GM18511 (cell line): ENCODE results near the gene CNIH2.

Experiments
- ATAC-seq: cut with Tn5 transposase; IDR thresholded peaks from one replicate; pipeline ENCODE4 v1.9.1; 2021; ENCODE audit warnings: mild to moderate bottlenecking, moderate library complexity; ENCODE audit not compliant: unreplicated experiment

The CNIH2 gene

DNA sequence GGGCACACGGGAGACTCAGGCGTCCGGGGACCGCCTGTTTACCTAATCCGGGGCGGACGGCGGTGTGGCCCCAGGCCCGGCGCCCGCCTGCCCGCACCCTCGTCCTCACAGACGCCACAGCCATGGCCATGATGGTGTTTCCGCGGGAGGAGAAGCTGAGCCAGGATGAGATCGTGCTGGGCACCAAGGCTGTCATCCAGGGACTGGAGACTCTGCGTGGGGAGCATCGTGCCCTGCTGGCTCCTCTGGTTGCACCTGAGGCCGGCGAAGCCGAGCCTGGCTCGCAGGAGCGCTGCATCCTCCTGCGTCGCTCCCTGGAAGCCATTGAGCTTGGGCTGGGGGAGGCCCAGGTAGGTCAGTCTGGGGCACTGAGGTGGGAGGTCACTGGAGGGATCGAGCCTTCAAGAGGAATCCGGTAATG lies 19.5 kb upstream of the CNIH2 start:
- no peak for ATAC-seq

DNA sequence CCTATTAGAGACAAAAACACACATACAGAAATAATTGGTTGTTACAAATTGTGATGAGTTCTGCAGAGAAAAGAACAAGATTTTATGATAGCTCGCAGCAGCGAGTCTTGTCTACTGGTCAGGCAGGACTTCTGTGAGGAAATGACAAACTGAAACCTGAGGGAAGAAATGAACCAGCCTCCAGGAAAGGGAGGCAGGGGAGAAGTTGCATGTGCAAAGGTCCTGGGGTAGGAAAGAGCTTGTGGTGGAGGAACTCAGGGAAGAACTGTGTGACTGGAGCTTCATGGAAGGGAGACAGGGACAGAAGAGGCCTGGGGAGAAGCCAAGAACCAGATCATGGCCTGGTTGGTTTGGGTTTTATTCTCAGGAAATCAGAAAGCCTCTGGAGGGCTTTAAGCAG lies 18.8 kb upstream of the CNIH2 start:
- ATAC-seq = no peak

DNA sequence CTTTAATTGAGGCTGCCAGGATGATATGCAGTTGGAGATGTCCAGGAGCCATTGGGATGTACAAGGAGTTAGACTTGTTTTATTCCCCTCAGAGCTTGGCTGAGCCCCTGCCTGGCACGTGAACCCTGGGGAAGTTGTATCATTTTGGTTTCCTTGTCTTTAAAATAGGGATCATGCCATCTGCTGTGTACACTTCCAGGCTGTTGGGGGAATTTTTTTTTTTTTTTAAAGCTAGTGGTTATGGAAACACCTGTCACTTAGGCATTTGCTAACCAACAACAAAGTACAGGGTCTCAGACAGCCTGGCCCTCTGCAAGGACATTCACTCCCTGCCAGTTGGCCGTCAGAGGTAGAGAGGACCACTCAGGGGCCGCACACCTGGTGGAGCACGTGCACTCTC lies 18.0 kb upstream of the CNIH2 start:
- no peak for ATAC-seq

DNA sequence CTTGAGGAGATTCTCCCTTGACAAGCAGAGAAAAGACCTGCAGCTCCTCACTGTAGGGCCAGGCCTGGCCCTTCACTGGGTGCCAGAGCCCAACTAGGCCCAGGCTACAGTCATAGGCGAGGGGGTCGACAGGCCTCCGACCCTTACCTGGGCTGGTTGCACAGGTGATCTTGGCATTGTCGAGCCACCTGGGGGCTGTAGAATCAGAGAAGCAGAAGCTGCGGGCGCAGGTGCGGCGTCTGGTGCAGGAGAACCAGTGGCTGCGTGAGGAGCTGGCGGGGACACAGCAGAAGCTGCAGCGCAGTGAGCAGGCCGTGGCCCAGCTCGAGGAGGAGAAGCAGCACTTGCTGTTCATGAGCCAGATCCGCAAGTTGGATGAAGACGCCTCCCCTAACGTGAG lies 16.4 kb upstream of the CNIH2 start:
- no peak for ATAC-seq

DNA sequence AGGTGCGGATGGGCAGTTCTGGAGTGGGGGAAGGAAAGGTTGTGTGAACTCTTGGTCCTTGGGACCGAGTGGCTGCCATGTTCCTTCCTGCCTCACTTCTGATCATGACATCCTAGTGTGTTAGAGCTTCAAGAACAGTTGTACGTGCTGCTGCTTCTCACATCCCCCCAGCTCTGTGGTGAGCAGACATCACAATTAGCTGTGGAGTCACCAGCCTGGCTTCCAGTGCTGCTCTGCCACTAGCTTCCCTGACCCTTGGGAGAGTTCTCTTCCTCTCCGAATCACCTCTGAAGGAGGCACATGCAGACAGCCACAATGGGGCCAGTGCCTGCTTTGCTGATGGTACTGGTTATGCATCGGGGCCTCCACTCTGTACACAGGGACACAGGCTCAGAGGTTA lies 15.8 kb upstream of the CNIH2 start:
- no peak for ATAC-seq

DNA sequence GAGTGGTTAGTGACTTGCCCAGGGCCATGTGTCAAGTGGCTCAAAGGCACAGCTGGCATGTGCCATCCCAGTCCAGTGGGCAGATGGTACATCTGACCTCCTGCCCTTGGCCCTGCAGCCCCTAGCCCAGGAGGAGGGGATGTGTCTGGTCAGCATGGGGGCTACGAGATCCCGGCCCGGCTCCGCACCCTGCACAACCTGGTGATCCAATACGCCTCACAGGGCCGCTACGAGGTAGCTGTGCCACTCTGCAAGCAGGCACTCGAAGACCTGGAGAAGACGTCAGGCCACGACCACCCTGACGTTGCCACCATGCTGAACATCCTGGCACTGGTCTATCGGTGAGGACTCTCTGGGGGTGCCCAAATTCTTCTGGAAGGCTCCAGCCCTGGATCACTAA lies 15.3 kb upstream of the CNIH2 start:
- no peak for ATAC-seq

DNA sequence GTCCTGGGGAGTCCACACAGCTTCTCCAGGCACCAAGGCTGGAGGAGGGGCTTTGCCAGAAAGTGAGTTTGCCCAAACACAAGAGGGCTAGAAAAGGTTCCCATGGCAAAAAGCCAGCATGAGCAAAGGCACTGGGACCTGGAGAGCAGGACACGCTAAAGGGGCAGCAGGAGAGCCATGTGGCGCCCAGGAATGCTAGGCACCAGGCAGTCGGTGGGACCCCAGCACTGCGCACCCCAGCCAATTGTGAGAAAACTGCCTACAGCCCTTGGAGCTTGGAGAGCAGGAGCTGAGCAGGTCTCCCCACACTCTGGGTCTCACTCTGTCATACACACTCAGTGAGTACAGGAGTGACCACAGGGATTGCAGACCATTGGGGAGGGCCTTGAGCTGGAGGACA lies 14.7 kb upstream of the CNIH2 start:
- no peak for ATAC-seq

DNA sequence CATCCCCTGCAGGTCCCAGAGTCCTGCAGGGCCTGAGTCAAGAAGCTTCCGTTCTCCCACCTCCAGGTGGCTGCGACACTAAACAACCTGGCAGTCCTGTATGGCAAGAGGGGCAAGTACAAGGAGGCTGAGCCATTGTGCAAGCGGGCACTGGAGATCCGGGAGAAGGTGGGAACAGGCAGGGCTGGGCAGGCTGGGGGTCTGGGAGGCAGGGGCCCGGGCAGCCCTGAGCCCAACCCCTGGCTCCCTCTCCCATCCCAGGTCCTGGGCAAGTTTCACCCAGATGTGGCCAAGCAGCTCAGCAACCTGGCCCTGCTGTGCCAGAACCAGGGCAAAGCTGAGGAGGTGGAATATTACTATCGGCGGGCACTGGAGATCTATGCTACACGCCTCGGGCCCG lies 14.2 kb upstream of the CNIH2 start:
- no peak for ATAC-seq

DNA sequence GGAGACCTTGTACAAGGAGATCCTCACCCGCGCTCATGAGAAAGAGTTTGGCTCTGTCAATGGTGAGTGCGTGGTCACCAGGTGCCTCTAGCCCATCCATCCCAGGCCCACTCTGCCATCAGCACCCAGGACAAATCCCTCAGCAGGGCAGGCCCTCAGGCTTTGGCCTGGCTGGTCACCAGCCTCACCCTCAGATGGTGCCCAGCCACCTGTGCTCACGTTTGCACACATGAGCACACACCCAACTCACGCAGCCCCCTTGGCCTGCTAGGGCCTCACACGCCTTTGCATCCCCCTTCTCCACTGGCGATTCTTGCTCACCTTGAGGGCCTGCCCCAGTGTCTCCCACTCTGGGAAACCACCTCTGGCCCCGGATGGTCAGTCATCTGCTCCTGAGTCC lies 13.6 kb upstream of the CNIH2 start:
- no peak for ATAC-seq

DNA sequence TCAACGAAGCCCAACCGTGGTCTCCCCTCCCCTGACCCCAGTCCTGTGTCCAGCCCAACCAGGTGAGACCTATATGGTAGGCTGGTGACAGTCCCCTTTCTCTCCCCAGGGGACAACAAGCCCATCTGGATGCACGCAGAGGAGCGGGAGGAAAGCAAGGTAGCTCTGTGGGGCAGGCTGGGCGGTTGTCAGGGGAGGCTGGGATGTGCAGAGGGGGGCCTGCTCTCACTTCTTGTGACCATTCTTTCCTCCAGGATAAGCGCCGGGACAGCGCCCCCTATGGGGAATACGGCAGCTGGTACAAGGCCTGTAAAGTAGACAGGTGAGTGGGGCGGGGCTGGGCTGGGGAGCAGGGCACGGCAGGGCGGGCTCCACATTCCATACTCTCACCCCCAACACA lies 13.1 kb upstream of the CNIH2 start:
- no peak for ATAC-seq

DNA sequence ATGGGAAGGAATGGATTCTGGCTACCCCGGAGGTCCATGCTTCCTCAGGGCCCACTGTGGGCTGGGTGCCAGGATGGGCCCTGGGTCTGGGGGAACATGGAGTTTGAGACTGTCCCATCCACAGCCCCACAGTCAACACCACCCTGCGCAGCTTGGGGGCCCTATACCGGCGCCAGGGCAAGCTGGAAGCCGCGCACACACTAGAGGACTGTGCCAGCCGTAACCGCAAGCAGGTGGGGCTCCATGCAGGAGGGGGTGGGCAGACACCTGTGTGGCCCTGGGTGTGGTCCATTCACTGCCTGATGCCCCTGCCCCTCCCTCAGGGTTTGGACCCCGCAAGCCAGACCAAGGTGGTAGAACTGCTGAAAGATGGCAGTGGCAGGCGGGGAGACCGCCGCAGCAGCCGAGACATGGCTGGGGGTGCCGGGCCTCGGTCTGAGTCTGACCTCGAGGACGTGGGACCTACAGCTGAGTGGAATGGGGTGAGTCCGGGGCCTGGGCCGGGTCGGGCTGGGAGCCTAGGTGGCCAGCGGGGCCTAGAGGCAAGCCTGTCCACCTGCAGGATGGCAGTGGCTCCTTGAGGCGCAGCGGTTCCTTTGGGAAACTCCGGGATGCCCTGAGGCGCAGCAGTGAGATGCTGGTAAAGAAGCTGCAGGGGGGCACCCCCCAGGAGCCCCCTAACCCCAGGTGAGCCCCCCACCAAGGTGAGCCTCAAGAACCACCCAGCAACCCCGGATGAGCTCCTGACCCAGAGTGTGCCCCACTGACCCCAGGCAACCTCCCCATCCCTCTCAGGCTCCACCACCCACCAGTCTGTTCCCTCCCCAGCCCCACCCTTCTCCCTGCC lies 12.2 kb upstream of the CNIH2 start:
- ATAC-seq = no peak

DNA sequence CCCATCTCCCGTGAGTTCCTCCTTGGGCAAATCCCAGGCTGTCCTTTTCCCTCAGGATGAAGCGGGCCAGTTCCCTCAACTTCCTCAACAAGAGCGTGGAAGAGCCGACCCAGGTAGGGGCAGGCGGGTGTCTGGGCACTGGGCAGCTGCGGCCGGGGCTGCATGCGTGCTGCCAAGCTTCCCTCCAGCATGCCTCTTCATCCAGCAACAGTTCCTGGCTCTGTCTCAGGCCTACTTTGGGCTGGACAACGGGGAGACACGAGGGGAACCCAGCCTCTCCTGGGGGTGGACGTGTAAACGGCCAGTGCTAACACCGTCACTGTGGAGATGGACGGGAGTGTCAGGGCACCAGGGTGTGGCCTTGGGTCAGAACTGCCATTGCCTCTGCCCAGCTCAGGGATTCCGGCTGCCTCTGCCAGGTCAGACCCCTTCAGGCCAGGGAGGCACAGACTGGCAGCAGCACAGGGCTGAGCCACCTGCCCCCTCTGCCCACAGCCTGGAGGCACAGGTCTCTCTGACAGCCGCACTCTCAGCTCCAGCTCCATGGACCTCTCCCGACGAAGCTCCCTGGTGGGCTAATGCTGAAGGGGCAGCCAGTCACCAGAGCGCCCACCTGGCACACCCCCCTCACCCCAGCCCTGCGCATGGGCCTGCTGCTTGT lies 11.5 kb upstream of the CNIH2 start:
- ATAC-seq = no peak

DNA sequence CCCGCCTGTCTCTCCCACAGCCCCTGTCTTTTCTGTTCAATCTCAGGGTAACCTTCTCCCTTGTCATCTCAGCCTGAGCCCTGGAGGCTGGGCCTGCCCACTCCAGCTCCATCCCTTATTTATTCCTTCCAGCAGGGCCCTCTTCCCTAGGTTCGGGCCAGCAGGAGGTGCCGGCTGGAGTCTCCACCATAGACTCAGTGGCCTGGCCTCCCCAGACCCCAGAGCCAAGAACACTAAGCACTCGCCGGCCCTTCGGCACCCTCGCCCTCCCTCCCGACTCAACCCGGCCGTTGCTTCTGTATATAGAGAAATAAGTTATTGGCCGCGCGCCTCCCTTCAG lies 11.0 kb upstream of the CNIH2 start:
- no peak for ATAC-seq

DNA sequence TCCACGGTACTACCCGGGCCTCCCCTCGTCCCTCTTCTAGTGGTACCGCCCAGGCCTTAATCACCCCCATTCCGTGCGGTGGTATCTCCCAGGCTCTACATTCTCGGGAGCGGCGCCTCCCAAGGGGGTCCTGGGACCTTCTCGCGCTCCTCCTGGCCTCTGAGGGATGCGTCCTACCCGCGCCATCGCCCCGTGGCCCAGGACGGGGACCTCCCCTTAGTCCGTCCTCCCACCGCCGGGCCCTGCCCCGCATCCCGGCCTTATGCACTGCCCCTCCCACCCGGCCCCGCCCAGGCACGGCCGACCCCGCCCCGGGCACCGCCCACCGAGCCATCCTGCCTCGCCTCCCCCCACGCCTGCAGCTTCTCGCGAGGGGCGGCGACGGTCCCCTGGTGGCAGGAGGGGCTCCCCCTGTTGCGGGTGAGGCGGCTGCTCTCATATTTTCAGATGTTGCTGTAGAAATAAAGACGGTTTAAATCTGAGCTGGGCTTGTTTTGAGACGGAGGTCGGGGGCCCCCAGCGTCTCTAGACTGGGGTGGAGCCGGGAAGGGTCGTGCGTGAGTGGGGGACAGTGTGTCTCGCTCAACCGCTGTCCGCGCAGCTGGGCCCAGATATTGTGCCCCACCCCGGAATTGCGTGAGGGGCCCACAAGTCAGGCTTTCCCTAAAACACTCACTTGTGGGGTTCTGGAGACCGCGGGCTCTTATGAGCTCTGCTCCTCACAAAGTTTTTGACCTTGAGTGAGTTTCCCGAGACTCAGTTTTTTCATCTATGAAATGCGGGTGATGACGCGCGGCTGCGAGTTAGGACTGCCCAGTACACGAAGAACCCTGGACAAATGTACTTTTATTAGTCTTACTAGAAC lies 10.4 kb upstream of the CNIH2 start:
- ATAC-seq = peak; percentile 58

DNA sequence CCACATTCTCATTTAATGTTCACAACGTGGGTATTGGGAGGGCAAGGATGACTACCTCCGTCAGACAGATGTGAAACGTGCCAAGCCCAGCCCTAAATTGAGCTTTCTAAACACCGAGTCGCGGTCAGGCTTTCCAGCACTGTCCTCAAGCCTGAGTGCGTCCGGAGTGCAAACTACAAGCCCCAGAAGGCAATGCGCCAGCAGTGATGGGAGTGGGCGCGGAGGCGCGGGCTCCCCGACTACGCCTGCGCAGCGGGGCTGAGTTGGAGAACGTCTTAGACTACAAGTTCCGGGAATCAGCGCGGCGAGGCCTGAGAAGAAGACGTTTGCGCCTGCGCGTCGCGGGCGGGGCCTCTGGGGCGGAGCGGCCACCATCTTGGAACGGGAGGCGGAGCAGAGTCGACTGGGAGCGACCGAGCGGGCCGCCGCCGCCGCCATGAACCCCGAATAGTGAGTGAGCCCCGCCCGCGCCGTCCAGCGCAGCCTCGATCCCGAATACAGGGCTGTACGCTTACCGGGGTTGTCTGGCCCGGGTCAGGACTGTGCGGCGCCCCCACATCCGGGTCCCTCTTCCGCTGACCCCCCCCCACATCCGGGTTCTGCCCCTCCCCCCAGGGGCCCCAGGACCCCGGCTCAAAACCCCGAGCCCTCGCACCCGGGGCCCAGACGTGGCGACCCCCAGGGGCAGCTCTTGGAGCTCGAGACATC lies 9.6 kb upstream of the CNIH2 start, which contains the start of gene RAB1B:
Gene RAB1B, plus strand, starts transcription at position 396 of the 708 bp plus-strand sequence. Its CDS starts 41 bp downstream, at position 437.
- peak; percentile 77 for ATAC-seq

DNA sequence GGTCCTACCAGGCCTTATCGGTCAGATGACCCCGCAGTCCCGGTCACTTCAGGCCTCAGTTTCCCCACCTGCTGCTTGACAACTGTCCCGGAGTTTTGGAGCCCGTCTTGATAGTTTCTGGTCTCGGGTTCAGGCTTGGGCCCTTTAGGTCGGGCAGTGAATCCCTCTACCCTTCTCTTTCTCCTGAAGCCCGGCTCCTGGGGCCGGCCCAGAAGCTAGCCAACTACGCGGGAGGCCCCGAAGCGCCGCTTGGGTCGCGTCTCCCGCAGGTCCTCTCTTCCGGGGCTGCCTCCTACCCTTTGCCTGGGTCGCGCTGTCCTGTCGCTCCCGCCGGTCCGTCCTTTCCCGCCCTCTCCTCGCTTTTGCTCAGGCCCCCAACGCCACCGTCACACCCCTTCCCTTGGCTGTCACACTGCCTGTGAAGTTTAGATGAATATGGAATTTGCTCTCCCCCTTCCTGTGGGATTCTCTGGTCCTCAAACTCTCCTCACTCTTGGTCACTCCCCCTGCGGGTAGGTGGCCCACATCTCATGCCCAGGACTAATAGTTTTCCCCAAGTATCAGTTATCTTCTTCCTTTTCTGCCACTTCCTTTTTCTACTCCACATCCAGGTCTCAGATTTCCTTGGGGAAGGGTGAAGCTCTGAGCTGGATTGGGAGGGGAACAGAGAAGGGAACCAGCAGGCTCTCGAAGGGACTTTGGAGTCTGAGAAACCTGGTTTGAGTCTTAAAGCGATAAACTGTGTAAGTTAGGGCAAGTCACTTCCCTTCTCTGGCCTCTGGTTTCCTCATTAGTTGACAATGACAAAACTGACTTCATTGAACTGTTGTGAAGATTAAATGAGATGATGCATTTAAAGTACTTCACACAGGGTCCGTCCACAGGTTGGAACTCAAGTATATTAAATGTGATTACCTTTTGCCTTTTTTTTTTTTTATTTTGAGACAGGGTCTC lies 8.7 kb upstream of the CNIH2 start:
- ATAC-seq = no peak

DNA sequence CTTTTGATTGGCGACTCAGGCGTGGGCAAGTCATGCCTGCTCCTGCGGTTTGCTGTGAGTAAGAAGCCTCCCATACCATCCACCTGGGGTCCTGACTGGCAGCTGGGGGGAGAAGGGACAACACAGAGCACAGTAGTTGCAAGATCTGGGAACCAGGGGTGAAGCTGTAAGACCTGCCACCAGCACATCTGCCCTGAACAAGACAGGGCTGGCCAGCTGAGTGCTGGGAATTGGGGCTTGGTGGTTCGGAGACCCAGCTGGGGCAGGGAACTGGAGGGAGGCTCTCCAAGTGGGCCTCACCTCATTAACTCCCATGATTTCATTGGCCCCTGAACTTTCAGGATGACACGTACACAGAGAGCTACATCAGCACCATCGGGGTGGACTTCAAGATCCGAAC lies 6.2 kb upstream of the CNIH2 start:
- ATAC-seq = no peak

DNA sequence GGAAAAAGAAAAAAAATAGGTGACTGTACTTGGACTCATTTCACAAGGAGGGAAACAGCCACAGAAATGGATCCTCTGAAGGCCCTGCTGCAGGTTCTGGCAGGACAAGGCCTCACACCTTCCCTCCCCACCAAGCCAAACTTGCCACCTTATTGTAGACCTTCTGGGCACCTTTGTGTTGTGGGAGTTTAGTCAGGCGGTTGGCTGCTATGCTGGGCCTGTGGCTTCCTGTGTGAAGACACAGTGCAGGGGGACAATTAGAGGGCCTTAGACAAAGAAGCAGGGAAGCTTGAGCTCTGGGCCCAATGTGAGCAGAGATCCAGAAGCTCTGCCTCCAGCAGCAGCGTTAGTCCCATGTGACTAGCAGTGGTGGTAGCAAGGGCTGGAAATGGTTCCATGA lies 5.4 kb upstream of the CNIH2 start:
- no peak for ATAC-seq

DNA sequence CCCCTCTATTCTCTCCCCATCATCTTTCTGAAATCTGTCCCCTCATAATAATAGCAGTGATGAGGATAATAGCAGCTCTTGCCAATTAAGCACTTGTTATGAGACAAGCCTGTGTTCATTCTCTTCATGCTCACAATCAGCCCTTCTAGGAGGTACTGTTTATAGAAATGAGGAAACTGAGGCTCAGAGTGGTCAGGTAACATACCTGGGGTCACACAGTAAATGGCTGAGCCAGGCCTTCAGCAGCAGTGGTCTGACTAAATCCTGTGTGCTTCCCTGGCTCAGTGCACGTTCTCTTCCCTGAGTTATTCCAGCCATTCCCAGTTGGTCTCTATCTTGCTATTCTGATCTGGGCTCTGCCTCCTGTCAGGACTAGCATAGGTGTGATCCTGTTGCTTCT lies 3.8 kb upstream of the CNIH2 start:
- no peak for ATAC-seq

DNA sequence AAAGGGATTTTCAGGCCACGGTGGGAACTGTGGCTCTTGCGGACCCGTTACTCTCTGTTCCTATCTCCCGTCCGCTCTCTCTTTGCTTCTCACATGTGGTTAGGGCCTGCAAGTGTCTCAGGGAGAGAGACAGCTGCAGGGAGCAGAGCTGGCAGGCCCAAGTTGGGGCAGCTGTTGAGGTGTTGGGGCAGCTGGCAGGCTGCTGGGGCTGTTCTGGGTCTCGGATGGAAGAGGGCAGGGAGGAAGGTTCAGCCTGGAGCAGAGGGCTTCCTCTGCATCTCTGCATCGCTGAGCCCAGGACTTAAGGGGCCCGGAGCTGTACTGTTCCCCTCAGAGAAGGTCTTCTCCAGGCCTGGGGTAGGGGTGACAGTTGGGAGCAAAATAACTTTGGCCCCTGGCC lies 2.6 kb upstream of the CNIH2 start:
- ATAC-seq = no peak
